HG02852 (cell line): Measurements from ENCODE around the gene THSD4.

ENCODE experiments used
- ATAC-seq: cut with Tn5 transposase; IDR thresholded peaks from one replicate; pipeline ENCODE4 v1.9.1; 2021; ENCODE audit warnings: mild to moderate bottlenecking, moderate library complexity; ENCODE audit not compliant: unreplicated experiment

Gene THSD4

DNA sequence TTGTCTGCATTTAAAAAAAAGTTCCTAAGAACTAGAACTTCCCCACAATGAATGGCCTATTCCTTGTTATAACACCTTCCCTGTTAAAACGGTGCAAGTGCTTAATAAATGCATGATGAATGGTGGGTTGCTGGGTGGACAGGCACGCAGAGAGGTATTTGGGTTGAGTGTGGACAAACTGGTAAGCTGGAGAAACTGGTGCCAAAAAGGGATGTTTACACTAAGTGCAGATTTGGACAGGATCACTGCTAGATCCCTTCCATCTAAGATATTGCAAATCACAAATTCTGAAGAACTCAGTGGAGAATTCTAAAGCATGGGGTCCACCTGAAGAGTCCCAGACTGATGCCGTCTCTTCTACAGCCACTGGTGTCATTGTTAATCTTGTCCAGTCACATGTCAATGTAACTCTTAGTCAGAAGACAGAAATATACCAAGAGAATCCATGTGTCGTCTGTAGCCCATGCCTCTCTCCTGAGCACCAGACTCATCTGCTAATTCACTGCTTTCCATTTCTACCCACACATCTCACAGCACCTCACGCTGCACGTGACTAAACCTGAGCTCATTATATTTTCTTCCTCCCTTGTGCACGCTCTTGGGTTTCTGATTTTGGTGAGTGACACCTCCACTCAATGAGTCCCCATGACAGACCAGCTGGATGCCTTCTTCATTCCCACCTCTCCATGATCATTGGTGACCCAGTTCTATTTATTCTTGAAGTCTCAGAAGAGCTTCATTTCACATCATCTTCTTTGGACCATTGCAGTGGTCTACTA lies 328.9 kb downstream of the THSD4 start:
- ATAC-seq: no peak

DNA sequence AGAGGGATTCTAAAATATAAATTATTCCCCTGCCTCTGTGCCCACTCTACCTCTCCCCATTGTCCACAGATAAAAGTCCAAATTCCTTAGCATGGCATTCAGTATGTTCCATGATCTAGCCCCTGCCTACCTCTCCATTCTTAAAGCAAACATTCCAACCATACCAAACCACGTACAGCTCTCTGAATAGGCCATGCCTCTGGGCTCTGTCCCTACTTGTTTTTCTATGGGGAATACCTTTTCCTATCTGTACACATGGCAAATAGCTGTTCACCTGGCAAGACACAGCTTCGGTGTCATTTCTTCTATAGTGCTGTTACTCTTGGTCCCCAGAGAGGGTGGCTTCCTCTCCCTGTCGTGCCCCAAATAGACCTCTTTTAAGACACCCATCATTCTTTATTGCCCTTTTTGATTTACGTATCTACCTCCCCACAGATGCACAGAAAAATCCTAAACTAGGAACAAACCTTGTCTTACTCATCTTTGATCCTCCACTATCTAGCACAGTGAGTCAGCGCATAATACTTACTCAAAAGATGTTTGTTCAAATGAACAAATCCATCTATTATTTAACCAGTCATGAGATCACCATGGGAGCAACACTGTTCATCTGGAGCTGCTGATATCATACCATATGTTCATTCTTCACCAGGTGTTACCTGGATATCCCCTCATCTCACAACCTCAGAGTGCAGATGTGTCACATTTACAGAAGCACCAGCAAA lies 329.8 kb downstream of the THSD4 start:
- ATAC-seq: no peak

DNA sequence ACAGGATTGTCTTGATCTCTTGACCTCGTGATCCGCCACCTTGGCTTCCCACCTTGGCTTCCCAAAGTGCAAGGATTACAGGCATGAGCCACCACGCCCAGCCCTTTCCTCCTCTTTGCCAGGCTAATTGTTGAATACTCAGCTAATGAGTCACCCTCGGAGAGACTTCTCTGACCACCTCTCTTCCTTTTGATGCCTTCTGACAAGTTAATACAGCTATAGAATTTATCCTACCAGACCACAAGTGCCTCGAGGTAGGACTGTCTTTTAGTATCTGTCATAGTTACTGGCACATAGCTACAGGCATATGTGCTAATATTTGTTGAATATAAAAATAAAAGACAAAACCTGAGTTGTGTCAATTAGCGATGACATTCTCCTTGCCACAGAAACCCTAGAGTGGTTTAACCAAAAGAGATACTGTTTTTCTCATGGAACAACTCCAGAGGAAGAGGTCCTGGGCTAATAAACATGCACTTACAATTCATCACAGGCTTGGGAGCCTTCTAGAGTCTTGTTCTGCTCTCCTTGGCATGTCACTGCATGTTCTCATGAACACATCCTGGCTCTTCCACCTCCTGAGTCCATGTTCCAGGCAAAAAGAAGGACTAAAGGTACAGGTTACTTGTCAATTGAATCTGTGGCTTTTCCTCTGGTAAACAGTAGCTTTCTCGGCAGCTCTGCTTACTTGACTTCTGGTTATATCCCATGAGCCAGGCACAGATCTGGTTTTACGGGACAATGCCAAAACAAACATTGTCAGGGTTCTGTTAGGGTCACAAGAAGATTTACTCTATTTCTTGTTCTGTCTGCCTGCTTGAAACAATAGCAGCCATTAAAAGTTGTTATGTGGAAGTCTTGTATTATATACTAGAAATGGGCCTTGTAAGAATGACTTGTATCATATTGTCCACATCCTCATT lies 332.3 kb downstream of the THSD4 start:
- ATAC-seq: no peak

DNA sequence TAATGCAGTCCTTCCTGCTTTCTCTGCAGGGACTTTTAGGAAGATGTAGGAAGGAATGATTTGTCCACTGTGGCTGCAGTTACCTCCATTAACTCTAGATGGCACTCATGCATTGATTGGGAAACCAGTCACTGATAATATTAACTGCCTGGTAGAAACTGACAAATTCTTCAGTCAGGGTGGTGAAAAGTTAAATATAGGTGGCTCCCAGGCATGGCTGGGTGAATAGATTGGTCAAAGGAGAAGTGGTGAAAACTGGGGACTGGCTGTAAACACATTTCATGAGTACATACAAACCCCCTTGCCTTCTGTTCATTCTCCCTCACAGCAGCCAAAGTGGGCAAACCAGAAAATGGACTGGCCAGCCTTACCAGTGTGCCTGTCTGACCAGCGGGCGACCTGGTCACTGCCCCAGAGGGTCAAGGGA lies 333.4 kb downstream of the THSD4 start:
- no peak for ATAC-seq

DNA sequence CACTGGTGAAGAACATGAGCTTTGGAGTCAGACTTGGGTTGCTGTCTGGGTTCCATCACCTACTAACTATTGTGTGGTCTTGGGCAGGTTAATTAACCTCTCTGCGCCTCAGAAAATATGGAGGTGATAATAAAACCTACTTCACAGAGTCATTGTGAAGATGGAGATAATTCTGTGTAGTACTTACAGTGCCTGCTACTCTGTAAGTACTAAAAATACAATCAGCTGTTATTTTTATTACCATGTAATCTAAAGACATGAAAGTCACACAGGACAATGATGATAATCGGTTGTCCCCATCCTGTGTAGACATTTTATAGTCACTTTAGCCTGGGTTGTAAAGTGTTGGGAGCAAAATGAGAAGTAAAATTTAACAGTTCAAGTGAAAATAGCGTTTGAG lies 334.1 kb downstream of the THSD4 start:
- no peak for ATAC-seq

DNA sequence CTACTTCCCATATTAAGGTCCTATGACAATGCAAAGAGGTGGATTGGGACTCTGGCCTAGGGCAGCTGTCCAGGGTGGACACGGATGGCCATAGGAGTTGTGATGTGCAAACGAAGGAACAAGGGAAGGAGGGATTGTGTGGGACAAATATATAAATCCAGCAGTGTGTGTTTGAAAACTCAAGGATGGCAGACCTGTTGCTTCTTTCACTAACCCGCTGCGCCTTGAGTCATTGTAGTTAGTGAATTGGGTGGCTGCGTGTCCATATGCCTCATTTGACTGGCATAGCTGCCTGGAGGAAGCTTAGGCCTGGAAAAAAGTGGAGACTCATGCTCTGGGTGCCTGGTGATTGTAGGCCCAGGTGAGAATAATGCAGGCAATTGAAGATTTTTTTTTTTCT lies 334.7 kb downstream of the THSD4 start:
- ATAC-seq: no peak

DNA sequence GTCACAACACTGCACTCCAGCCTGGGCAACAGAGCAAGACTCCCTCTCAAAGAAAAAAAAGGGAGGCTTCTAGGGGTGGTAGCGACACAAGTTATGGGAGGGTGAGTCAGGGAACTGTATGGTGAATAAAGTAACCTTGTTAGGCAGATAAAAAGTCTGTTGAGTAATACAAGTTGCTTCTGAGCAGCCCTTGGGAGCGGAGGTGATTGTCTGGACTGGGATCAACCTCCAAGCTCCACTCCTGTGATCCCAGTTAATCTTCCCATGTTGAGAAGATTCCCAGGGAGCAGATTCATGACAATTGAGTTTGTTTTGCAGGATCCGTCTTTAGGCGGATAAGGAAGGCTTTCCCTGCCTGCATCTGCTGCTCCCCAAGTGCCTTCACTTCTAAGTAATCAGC lies 335.9 kb downstream of the THSD4 start:
- no peak for ATAC-seq

DNA sequence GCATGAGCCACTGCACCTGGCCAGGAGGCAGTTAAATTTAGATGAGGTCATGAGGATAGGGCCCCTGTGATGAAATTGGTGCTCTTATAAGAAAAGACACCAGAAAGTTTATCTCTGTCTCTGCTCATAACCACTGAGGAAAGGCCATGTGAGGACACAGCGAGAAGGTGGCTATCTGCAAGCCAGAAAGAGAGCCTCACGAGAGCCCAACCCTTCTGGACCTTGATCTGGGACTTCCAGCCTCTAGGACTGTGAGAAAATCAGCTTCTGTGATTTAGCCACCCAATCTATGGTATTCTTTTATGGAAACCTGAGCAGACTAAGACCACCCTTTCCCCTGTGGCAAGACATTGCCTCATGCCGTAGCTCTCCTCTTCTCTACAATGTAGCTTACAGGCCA lies 337.6 kb downstream of the THSD4 start:
- no peak for ATAC-seq

DNA sequence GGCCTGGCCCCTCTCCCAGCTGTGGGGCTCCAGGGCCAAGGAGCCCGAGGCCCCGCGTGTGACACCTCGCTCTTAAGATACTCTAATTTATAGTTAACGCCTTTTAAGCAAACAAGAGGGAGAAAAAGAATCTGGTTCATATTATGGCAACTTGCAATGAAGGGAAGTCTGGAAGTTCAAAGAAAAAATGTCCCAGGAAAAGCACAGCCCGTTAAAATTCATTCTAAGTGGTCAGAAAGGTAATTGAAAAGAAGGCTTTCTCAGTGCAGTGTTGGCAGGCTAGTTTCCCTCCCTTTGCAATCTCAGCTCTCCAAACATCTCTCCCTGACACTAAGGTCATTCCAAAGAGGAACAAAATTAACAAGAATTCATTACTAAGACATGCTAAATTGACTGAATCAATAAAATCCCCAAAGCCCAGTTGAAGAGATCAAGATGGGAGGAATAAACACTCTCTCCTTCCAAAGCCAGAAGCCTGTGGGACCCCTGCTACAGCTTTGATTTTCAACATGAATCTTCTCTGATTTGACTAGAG lies 339.3 kb downstream of the THSD4 start:
- ATAC-seq: no peak

DNA sequence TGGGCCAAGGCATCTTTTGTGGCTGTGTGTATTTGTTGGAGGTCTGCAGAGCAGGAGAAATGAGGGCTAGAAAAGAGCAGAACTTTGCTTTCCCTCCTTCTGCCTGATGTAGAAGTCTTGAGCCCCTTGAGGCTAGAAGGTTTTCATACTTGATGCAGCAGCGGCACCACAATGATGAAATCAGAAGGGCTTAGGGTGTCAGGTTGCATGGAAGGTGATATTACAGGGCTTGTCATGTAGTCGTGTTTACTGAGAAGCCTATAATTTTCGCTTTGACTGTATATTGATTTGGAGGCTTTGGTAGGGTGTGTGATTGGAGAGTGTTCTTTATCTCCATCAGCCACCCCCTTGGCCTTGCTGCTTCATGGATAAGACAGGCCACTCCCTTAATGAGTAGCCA lies 339.8 kb downstream of the THSD4 start:
- no peak for ATAC-seq

DNA sequence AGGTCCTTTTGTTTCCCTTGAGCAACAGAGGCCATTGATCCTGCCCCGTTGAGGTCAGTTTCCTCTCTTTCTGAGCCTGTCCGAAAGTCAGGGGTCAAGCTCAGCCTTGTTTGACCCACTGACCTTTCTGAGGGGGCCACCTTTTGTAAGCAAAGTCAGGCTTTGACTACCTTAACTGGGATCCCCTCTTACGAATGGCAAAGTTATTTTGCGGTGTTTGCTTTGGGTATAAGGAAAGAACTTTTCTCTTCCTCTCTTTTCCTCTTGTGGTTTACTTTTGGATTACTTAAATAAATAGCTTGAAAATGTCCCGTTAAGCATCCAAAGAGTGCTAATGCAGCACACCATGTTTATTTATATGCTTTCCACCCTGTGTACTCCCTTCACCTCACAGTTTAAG lies 340.6 kb downstream of the THSD4 start:
- no peak for ATAC-seq

DNA sequence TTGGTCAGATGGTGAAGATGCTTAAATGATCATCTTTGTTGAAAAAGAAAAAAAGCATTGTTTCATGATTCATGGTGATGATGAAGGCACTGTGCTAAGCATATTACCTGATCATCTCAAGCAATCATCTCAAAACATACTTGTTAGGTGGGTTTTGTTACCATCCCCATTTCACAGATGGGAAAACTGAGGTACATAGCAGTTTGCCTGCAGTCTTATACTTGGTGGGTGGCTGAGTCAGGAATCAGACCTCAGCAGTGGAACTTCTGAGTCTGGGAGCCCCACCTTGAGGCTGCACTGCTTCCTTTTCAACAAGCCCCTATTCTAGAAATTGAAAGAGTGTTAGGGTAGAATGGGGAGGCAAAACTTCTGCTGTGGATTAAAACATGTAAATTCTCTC lies 341.1 kb downstream of the THSD4 start:
- ATAC-seq: no peak

DNA sequence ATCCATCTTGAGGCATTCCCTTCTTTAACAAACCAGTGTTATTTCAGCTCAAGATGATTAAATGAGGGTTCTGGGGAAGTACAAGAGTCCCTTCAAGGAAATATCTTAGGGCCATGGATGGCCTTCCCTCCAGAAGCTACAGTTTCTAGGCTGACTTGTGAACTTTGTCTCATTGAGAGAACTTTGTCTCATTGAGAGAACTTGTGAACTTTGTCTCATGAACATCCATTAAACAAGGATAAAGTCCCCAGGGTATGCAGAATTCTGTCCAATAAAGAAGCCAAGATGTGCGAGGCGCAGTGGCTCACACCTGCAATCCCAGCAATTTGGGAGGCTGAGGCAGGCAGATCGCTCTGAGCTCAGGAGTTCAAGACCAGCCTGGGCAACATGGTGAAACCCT lies 341.5 kb downstream of the THSD4 start:
- ATAC-seq: no peak

DNA sequence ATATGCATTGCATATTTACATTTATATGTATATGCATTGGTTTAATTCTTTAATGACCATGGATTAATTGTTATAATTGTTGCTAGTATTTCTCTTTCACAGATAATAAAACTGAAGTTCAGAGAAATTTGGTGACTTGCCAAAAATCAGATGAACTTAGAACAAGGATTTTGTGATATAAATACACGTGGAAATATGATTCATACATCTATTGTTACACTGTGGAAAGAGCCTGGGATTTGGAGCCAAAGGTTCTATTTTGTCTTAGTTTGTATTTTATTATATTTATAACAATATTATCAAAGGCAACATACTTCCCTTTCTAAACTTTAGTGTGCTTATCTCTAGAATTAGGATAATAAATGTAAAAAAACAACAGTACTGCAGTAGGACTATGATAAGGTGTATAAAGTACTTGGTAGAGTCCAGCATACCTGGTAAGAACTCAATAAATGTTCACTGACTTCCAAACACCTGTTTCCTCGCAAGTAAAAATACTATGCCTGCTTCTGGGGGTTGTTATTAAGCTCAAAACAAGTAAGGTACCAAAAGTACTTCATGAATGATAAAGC lies 342.9 kb downstream of the THSD4 start:
- ATAC-seq: no peak

DNA sequence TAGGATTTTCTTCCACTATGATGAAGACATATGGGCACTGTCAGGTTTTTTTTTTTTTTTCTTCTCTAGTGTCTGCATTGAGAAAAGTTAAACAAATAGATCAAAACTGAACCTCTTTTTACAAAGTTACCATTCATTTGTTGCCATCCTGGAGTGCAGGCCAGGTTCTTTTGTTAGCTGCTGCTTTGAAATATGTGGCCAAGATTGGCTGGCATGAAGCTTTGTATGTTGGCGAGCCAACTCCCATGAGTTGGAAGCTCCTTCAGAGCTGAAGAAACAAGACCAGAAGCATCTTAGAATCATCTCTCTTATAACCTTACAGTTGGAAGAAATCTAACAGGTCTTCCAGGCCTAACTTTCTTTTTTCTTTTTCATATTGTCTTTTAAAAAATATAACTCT lies 346.5 kb downstream of the THSD4 start:
- no peak for ATAC-seq

DNA sequence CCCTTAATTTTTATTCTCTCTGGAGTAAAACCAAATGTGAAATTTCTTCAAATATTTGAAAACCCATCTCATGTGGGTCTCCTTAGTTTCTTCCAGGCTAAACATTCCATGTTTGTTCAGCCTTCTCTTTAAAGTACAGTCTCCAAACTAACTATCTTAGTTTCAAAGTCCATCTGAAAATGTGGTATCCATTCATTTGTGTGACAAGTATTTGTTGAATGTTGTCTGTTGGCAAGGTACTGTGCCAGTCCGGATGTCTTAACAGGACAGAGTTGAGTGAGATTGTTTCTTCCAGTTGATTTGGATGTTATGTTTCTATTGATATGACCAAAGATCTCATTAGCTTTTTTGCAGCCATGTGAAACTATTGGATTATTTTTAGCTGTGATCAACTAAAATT lies 347.4 kb downstream of the THSD4 start:
- ATAC-seq: no peak

DNA sequence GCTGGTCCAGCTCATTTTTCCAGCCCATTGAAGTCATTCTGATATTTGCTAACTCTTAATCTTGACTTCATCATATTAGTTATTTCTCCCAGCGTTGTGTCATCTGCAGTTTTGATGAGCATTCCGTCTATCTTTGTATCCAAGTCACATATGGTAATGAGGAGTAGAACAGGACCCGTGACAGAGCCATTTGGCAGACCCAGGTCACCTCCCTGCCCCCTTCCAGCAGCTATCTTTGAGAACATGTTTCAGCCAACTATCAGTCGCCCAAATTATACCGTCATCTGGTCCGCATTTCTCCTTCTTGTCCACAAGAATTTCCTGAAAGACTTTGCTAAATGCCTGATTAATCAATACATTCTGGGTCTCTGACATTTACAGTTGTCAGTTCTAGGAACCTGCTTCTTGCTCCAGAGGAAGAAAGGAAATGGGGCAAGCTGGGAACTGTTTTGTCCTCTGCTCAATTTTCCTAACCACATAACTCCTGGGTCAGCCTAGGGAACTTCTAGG lies 347.9 kb downstream of the THSD4 start:
- no peak for ATAC-seq

DNA sequence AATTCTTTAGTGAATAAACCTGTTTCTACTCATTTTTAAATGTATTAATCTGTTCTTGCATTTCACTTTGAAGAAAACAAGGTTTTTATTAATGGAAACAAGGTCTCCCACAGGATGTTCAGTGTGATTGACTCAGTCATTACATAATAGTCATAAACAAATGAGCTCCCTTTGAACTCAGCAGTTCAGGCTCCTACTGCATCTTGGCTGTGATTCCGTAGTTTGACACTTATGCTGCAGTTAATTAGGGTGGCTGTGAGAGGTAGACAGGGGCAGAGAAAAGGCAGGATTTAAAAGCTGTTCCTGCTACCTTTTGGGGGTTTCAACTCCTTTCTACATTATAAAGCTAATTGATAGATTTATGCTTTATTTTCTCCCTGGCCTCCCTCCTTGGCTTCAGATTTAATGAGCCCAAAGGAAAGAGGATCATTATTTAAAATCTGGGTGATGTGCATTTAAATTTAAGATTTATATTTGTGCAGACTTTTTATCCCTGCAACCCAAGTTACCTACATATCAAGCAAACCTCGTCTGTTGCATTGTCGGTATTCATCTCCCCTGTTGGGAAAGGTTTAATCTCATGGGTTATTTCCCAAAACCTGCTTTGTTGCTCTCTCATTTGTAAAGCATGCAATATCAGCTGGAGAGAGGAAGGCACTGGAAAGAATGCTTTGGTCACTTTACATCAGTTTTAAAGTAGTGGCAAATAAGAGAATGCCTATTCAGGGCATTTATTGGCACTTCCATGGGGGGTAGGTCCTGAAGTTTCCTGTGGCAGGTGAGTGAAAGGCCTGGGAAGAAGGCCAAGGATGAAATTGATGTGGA lies 350.1 kb downstream of the THSD4 start:
- ATAC-seq: no peak

DNA sequence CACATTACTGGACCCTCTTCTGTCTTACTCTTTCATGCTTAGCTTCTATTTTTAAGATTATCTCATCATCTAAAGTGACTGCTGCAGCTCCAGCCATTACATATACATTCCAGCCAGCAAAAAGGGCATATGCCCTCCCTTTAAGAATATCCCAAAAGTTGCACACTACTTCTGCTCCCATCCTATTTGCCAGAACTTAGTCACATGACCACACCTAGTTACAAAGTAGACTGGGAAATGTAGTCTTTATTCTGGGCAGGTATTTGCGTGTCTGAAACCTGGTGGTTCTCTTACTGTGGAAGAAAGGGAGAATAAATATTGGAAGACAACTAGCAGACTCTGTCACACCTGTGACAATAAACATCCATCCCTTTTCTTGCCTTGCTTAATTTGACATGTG lies 353.4 kb downstream of the THSD4 start:
- ATAC-seq: no peak

DNA sequence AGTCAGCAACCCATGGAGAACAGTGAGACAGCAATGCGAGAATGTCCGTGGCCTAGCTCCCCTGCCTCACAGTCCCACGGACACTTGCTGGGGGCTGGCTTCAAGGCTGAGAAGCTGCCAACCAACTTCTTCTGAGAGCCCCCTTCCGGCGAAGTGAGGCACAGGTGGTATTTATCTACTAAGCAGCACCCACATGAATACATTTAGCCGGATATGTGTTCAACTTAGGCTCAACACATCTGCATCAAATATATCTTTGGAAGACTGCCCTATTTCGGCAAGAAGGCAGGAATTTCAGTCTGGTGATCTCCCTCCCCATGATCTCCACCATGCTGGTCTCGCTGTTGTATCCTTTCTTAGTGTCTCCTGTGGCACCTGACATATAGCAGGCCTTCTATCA lies 354.1 kb downstream of the THSD4 start:
- no peak for ATAC-seq
